Measurements from ENCODE around the gene NFIX. TPM values are rescaled to one million over a fixed set of nuclear protein-coding genes. Genes with fewer than 3 reads are reported as not detected.

The NFIX gene
- total RNA-seq, 2 experiments from 2014 or later = 3.0 to 3.3 TPM

GRCh38 chr19:13040232-13040947 is 45.1 kb downstream of the NFIX start:
- Histone ChIP-seq H3K27me3 (ENCODE audit: control insufficient read depth in 1 of 2, insufficient read depth in 2 of 2, low read length in 2 of 2) (peaks cover 0 to 9% of the 10 kb centered on the region in 2 experiments), H3K27ac (ENCODE audit: low read depth in 1 of 2, low read length in 2 of 2) (no peak overlapping the region), H3K36me3 (ENCODE audit: insufficient read depth, low read length) (no peaks in the 10 kb centered on the region), H3K4me3 (ENCODE audit: low read length) (no peak overlapping the region), H3K9me3 (ENCODE audit: control insufficient read depth in 1 of 2, insufficient read depth in 1 of 2, low read length in 2 of 2) (no peaks in the 10 kb centered on the region), H3K4me1 (ENCODE audit: insufficient read depth, low read length) (peaks cover 5% of the 10 kb centered on the region)
- intact Hi-C loops (cut with DNase I, micrococcal nuclease) = no loop called here
- no peaks in the 10 kb centered on the region for H3K4me1 Mint-ChIP-seq (ENCODE audit: low read depth)
- H3K9me3 Mint-ChIP-seq = no peaks in the 10 kb centered on the region
- POLR2A ChIA-PET = no interaction called here
- H3K27me3 Mint-ChIP-seq = no peaks in the 10 kb centered on the region
- ATAC-seq (ENCODE audit: poor library complexity) (no peak), DNase-seq (no peak)
- no peak for TF ChIP-seq CTCF (IDR thresholded peaks at IDR 0.05)
- H3K36me3 Mint-ChIP-seq (ENCODE audit: low read depth) = no peaks in the 10 kb centered on the region
- CTCF ChIA-PET = no interaction called here
- no peak overlapping the region for H3K27ac Mint-ChIP-seq
- H3K4me3 Mint-ChIP-seq = no peak overlapping the region

- no peaks in the 10 kb centered on the region for H3K36me3 ChIP-seq (ENCODE audit: insufficient read depth, low read length)
- H3K27me3 ChIP-seq (ENCODE audit: control insufficient read depth in 1 of 2, insufficient read depth in 2 of 2, low read length in 2 of 2) = peaks cover 0 to 8% of the 10 kb centered on the region in 2 experiments
- CTCF ChIA-PET = no interaction called here
- Mint-ChIP-seq H3K4me3 (no peak overlapping the region), H3K9me3 (no peaks in the 10 kb centered on the region), H3K36me3 (ENCODE audit: low read depth) (no peaks in the 10 kb centered on the region), H3K27me3 (no peaks in the 10 kb centered on the region), H3K4me1 (ENCODE audit: low read depth) (no peaks in the 10 kb centered on the region), H3K27ac (no peak overlapping the region)
- peaks cover 5% of the 10 kb centered on the region for H3K4me1 ChIP-seq (ENCODE audit: insufficient read depth, low read length)
- H3K9me3 ChIP-seq (ENCODE audit: control insufficient read depth in 1 of 2, insufficient read depth in 1 of 2, low read length in 2 of 2) = no peaks in the 10 kb centered on the region
- no peak for TF ChIP-seq CTCF (IDR thresholded peaks at IDR 0.05)
- no peak overlapping the region for H3K27ac ChIP-seq (ENCODE audit: low read depth in 1 of 2, low read length in 2 of 2)
- intact Hi-C loops (cut with DNase I, micrococcal nuclease) = no loop called here
- H3K4me3 ChIP-seq (ENCODE audit: low read length) = no peak overlapping the region
- ATAC-seq (ENCODE audit: poor library complexity) (no peak), DNase-seq (no peak)
- POLR2A ChIA-PET = no interaction called here
Observed at GRCh38 chr19:13040948-13041292, 45.6 kb downstream of the NFIX start.

- no peak overlapping the region for H3K4me3 Mint-ChIP-seq
- no peak for ATAC-seq (ENCODE audit: poor library complexity)
- Histone ChIP-seq H3K36me3 (ENCODE audit: insufficient read depth, low read length) (no peaks in the 10 kb centered on the region), H3K9me3 (ENCODE audit: control insufficient read depth in 1 of 2, insufficient read depth in 1 of 2, low read length in 2 of 2) (no peaks in the 10 kb centered on the region), H3K4me1 (ENCODE audit: insufficient read depth, low read length) (peaks cover 5% of the 10 kb centered on the region), H3K27me3 (ENCODE audit: control insufficient read depth in 1 of 2, insufficient read depth in 2 of 2, low read length in 2 of 2) (peaks cover 0 to 3% of the 10 kb centered on the region in 2 experiments), H3K27ac (ENCODE audit: low read depth in 1 of 2, low read length in 2 of 2) (no peak overlapping the region), H3K4me3 (ENCODE audit: low read length) (no peak overlapping the region)
- no peaks in the 10 kb centered on the region for H3K9me3 Mint-ChIP-seq
- intact Hi-C loops (cut with DNase I, micrococcal nuclease) = no loop called here
- no peaks in the 10 kb centered on the region for H3K4me1 Mint-ChIP-seq (ENCODE audit: low read depth)
- ChIA-PET POLR2A (no interaction called here), CTCF (no interaction called here)
- no peak for DNase-seq
- TF ChIP-seq CTCF (IDR thresholded peaks at IDR 0.05) = no peak
- no peaks in the 10 kb centered on the region for H3K27me3 Mint-ChIP-seq
- no peak overlapping the region for H3K27ac Mint-ChIP-seq
- H3K36me3 Mint-ChIP-seq (ENCODE audit: low read depth) = no peaks in the 10 kb centered on the region
Observed at GRCh38 chr19:13042443-13043130, 47.3 kb downstream of the NFIX start.
